NAMALWA (cell line): Measurements from ENCODE around the gene SSH3.
A peak's percentile ranks its signal among the peaks of the same experiment; 100 is the strongest.
"Not testable (repeated sequence)": the region's sequence is repeated elsewhere in the genome, so short reads cannot be mapped to it uniquely, and the experiment has no call there.

ENCODE experiments used
- DNase-seq: peaks from one replicate; pipeline ENCODE4 v3.0.0-alpha.2; 2015; ENCODE audit warnings: low spot score

Gene SSH3

GRCh38 chr11:67312187-67313021, 9.1 kb downstream of the SSH3 start:
- DNase-seq = no peak

- no peak for DNase-seq
These were observed 10.0 kb downstream of the SSH3 start for GRCh38 chr11:67313125-67313890.

GRCh38 chr11:67314218-67314617, 10.9 kb downstream of the SSH3 start:
- DNase-seq = no peak

GRCh38 chr11:67315325-67315909, 12.1 kb downstream of the SSH3 start:
- DNase-seq = no peak

- DNase-seq = no peak
These were observed 13.5 kb downstream of the SSH3 start for GRCh38 chr11:67316882-67317204.

- peak; percentile 99 for DNase-seq
These were observed 14.0 kb downstream of the SSH3 start for GRCh38 chr11:67317205-67317887.

GRCh38 chr11:67317888-67318555, 14.7 kb downstream of the SSH3 start:
- DNase-seq = peak; percentile 29

- DNase-seq = not testable (repeated sequence)
These were observed 15.5 kb downstream of the SSH3 start for GRCh38 chr11:67318876-67319275.

GRCh38 chr11:67320011-67320410, 16.7 kb downstream of the SSH3 start:
- no peak for DNase-seq

- no peak for DNase-seq
These were observed 17.4 kb downstream of the SSH3 start for GRCh38 chr11:67320691-67321090.

GRCh38 chr11:67321313-67321871, 18.1 kb downstream of the SSH3 start:
- no peak for DNase-seq

GRCh38 chr11:67322049-67322448, 18.7 kb downstream of the SSH3 start:
- DNase-seq = no peak

- DNase-seq = no peak
These were observed 20.2 kb downstream of the SSH3 start for GRCh38 chr11:67323526-67323925.

GRCh38 chr11:67332081-67332691, 28.9 kb downstream of the SSH3 start:
- DNase-seq = no peak

GRCh38 chr11:67337257-67337656, 33.9 kb downstream of the SSH3 start:
- no peak for DNase-seq

- DNase-seq = no peak
These were observed 40.9 kb downstream of the SSH3 start for GRCh38 chr11:67344264-67344663.

GRCh38 chr11:67345247-67345919, 42.1 kb downstream of the SSH3 start:
- no peak for DNase-seq

- peak; percentile 64 for DNase-seq
These were observed 42.8 kb downstream of the SSH3 start for GRCh38 chr11:67345920-67346819.

- DNase-seq = no peak
These were observed 44.8 kb downstream of the SSH3 start for GRCh38 chr11:67347964-67348749.
